A673 (cell line): ENCODE data around the gene XRCC6.

Experiments
- EZH2 ChIP-seq: fragments of 200-600 bp; sonication (generic); IDR thresholded peaks from 2 replicates; pipeline ENCODE4 v1.6.1; 2017; ENCODE audit warnings: borderline replicate concordance, low read depth, mild to moderate bottlenecking, mixed read lengths, antibody characterized with exemption, low read length; ENCODE audit not compliant: poor library complexity, severe bottlenecking
- TF ChIP-seq, protein P1 (sequence below): fragments of 300-800, 200-600 bp; sonication (generic); conservative IDR thresholded peaks from 2 replicates; pipeline ENCODE4 v1.5.1; 2017; ENCODE audit warnings: low read depth, mild to moderate bottlenecking, antibody characterized with exemption, low read length, moderate library complexity, mixed read lengths

DNA sequence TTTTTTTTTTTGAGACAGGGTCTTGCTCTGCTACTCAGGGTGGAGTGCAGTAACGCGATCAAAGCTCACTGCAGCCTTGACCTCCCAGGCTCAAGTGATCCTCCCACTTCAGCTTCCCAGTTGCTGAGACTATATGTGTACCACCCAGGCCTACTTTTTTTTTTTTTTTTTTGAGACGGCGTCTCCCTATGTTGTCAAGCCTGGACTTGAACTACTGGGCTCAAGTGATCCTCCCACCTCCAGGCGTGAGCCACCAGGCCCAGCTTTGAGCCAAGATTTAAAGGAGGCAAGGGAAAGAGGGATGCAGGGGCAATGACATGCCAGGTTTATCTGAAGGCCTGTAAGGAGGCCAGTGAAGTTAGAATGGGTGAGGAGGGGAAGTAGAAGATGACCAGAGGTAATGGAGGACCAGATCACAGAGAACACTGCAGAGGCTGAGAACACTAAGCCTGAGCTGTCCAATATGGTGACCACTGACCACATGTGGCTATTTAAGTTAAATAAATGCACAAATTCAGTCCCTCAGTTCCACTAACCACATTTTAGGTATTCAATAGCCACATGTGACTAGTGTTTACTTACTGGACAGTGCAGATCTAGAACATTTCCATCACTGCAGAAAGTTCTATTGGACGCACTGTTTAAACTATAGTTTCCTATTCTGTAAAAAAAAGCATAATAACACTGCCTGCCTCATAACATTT, 8.3 kb upstream of the XRCC6 start:
- TF ChIP-seq, protein P1, sequence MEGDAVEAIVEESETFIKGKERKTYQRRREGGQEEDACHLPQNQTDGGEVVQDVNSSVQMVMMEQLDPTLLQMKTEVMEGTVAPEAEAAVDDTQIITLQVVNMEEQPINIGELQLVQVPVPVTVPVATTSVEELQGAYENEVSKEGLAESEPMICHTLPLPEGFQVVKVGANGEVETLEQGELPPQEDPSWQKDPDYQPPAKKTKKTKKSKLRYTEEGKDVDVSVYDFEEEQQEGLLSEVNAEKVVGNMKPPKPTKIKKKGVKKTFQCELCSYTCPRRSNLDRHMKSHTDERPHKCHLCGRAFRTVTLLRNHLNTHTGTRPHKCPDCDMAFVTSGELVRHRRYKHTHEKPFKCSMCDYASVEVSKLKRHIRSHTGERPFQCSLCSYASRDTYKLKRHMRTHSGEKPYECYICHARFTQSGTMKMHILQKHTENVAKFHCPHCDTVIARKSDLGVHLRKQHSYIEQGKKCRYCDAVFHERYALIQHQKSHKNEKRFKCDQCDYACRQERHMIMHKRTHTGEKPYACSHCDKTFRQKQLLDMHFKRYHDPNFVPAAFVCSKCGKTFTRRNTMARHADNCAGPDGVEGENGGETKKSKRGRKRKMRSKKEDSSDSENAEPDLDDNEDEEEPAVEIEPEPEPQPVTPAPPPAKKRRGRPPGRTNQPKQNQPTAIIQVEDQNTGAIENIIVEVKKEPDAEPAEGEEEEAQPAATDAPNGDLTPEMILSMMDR: no peak
- TF ChIP-seq EZH2: no peak
